Renal cortical epithelial cell (primary cell): Measurements from ENCODE around the gene RHNO1. TPM values are rescaled to one million over a fixed set of nuclear protein-coding genes. Genes with fewer than 3 reads are reported as not detected.
"Not testable (repeated sequence)": the region's sequence is repeated elsewhere in the genome, so short reads cannot be mapped to it uniquely, and the experiment has no call there.

ENCODE experiments used
- DNase-seq: peaks from one replicate; pipeline ENCODE4 v3.0.0-alpha.2; 2011; ENCODE audit warnings: low read depth
- total RNA-seq: library from RNA; depleted of rRNA; stranded (reverse); fragments of >200 nt; gene quantifications from 2 replicates; pipeline ENCODE4 v1.2.3, GENCODE V29; 2014

RHNO1 gene
- total RNA-seq, 1 donor from 2014 or later = 18.0 TPM

- no peak for DNase-seq
Measured at GRCh38 chr12:2858944-2859421, 18.0 kb upstream of the RHNO1 start.

GRCh38 chr12:2860170-2860569 is 16.9 kb upstream of the RHNO1 start:
- DNase-seq = no peak

GRCh38 chr12:2862876-2863275 is 14.1 kb upstream of the RHNO1 start:
- no peak for DNase-seq

- not testable (repeated sequence) for DNase-seq
Measured at GRCh38 chr12:2863402-2863801, 13.6 kb upstream of the RHNO1 start.

GRCh38 chr12:2864198-2864597 is 12.8 kb upstream of the RHNO1 start:
- DNase-seq = no peak

GRCh38 chr12:2868986-2869632 is 7.9 kb upstream of the RHNO1 start:
- DNase-seq = peak; percentile 40

- no peak for DNase-seq
Measured at GRCh38 chr12:2876431-2877046, 484 bp upstream of the RHNO1 start.

- DNase-seq = peak; percentile 88
Measured at GRCh38 chr12:2877953-2878732, 1.1 kb downstream of the RHNO1 start.

- no peak for DNase-seq
Measured at GRCh38 chr12:2879853-2880252, 2.8 kb downstream of the RHNO1 start.

GRCh38 chr12:2884810-2885209 is 7.8 kb downstream of the RHNO1 start:
- peak; percentile 49 for DNase-seq

- DNase-seq = peak; percentile 78
Measured at GRCh38 chr12:2886768-2887450, 9.9 kb downstream of the RHNO1 start.

GRCh38 chr12:2890001-2890387 is 13.0 kb downstream of the RHNO1 start:
- DNase-seq = no peak

- peak; percentile 87 for DNase-seq
Measured at GRCh38 chr12:2890388-2891239, 13.6 kb downstream of the RHNO1 start, which contains the start of gene TULP3. TSS of gene TULP3 (plus strand) at chr12:2890891. CDS start at chr12:2890948, 57 bp downstream.

- peak; percentile 22 for DNase-seq
Measured at GRCh38 chr12:2891240-2892053, 14.4 kb downstream of the RHNO1 start.

GRCh38 chr12:2892246-2892645 is 15.2 kb downstream of the RHNO1 start:
- DNase-seq = no peak

GRCh38 chr12:2893007-2893406 is 16.0 kb downstream of the RHNO1 start:
- DNase-seq = peak; percentile 86

- DNase-seq = no peak
Measured at GRCh38 chr12:2895051-2895451, 18.0 kb downstream of the RHNO1 start.

- no peak for DNase-seq
Measured at GRCh38 chr12:2895511-2895910, 18.5 kb downstream of the RHNO1 start.

- DNase-seq = no peak
Measured at GRCh38 chr12:2897418-2897817, 20.4 kb downstream of the RHNO1 start.

GRCh38 chr12:2900642-2901041 is 23.6 kb downstream of the RHNO1 start:
- DNase-seq = no peak
